Dedifferentiated amniotic fluid mesenchymal stem cell (primary cell): ENCODE results near the gene ASIC1.

Experiments
- DNase-seq: peaks from one replicate; pipeline ENCODE4 v3.0.0-alpha.2; 2016; ENCODE audit errors: extremely low spot score

ASIC1 gene

DNA sequence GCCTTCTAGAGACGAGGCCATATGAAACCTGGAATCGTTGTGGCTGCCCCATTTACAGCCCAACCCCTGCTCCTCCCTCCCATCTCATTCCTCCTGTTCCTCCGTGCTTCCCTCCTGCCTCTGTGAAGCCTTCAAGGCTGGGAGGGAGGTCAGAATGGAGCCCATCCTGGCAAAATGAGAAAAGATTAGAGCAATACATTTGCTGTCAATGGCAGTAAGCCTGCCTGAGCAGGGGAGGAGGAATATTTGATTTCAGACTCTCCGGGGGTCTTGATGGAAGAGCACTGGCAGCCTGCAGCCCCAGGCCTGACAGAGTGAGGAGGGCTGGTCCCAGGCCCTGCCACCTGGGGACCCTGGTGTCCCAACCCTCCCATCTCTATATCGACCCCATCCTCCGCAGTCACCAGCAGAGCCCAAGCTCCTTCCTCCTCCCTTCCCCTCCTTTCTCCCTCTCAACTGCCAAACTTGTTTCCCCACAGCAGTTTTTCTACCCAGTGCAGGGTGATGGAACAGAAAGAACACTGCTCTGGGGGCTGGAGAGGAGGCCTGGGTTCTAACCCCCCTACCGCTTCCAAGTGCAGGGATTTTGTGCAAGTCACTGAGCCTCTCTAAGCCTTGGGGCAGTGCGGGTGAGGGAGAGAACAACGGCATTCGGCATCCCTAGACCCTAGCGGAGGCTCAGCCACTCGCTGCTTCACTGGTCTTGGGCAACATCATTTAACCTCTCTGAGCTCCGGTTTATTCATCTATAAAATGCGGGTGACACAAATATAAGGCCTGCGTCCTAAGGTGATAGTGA lies 16.1 kb upstream of the ASIC1 start:
- no peak for DNase-seq

DNA sequence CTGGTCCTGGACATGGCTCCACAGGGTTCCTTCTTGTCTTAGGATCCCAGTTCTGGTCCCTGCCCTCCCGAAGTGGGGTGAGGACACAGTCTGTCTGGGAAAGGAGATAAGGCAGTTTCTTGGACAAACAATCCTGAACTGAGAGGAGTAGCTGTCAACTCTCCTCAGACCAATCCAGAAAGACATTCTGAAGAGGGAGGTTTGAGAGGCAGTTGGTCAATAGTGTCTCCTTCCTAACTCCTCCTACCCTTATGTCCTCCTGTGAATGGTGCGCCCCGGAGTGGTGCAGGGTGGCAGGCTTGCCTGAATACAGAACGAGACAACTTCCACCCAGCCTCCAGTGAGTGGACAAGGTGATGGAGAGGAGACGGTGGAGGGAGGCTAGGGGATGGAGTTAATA lies 15.4 kb upstream of the ASIC1 start:
- DNase-seq, result peak; percentile 9

DNA sequence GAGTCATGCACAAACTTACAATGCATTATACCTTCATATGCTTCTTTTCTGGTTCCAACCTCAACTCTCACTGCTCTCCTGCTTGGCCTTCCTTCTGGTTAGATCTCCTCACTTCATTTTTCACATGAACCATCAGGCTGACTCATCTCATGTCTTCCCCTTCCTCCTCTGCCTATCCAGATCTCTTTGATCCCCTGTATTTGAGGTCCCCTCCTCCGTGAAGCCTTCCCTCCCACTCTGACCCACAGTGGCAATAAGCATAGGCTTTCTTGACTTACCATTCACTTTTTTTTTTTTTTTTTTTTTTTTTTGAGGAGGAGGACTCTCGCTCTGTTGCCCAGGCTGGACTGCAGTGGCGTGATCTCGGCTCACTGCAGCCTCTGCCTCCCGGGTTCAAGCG lies 14.7 kb upstream of the ASIC1 start:
- no peak for DNase-seq

DNA sequence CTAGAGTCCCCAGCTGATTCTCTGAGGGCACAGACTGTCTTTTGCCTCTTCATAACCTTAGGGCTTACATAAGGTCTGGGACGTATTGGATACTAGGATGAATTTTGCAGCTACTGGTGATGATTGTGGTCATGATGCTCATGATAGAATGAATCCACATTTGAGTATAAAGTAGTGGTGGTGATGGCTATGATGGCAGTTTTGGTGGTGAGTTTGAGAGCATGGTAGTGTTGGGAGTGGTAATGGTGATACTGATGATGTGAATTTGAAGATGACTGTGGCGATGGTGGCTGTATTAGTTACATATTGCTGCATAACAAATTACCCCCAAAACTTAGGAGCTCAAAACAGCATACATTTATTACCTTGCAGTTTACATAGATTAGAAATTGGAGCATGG lies 14.1 kb upstream of the ASIC1 start:
- DNase-seq, result no peak

DNA sequence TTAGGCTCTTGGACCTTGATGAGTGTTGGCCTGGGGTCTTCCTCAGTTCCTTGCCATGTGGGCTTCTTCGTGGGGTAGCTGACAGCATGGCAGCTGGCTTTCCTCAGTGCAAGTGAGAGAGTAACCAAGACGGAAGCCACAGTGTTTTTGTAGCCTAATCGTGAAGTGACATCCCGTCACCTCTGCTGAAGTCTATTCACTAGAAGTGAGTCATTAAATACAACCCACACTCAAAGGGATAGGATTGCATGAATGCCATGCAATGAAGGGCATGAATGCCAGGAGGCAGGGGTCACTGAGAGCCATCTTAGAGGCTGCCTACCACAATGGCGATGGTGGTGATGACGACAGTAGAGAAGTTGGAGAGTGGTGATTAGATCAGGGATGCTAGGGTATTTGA lies 13.5 kb upstream of the ASIC1 start:
- DNase-seq, result no peak

DNA sequence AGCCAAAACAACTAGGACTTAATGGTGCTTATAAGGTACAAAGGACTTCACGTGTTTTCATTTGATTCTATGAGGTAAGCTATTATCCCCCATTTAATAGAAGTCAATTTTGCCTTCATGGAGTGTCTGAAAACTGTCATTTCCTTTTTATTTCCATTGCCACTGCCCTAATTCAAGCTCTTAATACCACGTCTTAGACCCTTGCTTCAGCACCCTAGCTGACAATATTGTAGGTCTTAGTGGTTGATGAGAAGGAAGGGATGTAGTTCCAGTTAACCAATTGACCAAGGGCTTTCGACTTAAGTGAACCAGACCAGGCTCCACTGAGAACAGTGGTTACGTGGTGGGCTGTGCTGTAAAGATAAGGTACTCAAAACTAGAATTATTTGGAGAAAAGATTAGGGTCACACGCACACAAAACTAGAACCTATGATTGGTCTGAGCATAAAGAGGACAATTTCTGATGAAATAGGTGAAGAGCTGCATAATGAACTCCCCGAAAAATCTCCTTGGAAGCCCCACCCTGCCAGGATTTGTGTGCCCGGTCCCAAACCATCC lies 9.6 kb upstream of the ASIC1 start:
- no peak for DNase-seq

DNA sequence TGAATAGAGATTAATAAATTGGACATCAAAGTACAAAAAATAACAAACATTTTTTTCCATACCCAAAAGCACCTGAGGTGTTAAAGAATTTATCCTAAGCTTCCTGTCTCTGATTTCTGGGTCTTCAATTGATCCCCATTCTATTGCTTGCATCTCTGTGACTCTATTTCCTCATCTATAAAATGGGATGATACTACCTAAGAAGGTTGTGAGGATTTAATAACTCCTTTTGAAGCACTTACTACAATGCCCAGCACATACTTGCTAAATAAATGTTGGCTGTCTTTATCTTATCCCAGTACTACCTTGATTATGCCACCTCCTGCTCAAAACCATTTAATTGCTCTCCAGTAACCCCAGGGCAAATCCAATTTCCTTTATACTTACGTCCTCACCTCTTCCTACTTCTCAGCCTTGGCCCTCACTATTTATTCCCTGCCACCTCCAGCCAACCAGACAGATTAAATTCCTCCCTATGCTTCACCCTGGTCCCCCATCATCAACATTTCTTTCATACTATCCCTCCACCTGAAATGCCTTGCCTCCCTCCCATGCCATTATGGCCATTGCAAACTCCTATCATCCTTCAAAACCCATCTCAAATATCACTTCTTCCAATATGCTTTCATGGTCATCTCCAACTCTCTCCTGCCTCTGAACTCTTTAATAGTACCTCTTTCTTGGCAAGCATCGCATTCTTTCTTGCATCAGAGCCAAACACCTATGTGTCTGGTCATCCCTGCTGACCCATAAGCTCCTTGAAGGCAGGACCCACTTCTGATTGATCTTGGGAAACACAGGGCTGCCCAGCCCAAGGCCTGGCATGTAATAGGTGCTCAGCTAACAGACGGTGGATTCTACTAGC lies 7.9 kb upstream of the ASIC1 start:
- DNase-seq, result no peak

DNA sequence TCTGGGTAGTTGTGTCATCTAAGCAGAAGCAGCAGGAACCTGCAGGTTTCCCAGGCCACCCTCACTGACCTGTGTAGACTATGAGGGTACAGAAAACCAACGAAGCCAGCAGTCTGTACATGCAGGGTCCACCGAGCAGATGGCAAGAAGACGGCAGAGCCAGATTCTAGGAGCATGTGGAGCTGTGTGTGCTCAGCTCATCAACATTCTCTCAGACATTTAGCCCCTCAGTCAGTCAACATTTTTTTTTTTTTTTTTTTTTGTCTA lies 7.3 kb upstream of the ASIC1 start:
- no peak for DNase-seq

DNA sequence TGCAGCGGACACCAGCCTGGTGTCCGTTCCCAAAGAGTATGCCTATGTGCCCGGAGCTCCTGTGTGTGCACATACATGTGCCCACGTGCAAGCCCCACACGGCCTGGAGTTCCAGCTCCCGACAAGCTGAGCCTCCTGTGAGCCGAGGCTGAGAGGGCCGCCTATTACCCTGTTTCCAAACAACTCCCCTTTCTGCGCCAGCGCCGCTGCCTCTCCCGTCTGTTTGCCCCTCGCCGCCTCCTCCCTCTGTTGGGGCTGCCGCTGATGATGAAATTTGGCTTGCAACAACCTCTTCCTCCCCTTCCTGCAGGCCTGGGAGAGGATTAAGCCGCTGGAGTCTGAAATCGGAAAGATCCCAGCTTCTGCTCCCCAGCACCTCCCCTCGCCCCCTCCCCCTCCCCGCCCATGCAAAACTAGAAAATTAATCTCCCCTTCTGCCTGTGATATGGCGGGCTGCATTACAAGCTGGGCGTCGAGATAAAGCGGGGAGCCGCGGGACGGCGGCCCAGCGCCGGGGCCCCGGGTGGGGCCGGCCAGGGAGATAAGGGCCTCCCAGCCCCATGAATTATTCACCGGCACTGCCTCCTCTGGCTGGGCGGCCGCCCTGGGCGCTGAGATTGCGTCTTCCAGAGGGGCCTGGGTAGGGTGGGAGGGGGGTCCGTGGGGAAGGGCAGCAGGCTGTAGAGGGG lies 6.8 kb upstream of the ASIC1 start:
- no peak for DNase-seq

DNA sequence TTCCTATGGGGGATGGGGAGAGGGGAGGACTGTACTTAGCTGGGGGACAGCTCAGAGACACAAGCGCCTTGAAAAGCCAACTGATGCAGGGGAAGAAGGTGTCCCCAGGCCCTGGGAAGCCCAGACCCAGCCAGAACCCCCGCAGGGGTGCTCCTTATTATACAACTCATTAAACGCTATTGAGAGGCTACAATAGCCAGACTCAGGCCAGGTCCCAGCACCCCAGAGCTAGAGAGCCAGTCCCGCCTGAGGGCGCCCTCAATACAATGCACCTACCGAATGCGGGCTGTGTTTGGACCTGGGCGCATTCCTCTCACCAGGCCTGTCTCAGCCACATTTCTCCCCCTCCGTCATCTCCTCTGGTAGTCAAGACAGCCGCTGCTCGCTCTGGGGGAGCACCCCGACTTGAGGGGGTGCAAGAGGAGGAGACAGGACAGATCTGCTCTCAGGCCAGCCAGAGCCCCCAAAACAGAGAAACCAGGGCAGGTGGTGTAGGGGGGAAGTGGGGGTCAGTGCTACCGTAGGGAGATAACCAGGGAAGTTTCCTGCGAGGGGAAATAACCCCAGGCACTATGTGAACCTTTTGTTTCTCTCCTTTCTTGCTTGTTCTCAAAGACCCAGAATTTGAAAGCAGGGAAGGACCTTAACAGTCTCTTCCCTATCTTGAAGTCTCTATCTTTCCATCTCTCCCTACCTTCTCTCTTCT lies 6.1 kb upstream of the ASIC1 start:
- no peak for DNase-seq

DNA sequence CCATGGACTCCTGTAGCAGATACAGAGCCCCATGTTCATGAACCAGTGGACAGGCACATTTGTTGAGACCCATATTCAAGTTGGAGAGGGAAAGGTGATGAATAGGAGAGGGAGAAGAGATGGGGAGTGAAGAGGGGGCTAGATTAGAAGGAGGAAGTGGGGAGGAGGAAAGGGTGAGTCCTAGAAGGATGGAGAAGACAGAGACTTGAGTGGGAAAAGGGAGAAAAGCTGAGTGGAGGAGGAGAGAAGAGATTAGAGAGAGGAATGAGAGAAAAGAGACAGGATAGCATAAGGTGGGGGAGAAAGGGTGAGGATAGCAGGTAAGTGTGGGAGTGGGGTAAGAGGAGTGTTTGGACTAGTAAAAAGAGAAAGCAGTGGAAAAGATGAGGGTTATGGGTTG lies 4.9 kb upstream of the ASIC1 start:
- DNase-seq, result no peak

DNA sequence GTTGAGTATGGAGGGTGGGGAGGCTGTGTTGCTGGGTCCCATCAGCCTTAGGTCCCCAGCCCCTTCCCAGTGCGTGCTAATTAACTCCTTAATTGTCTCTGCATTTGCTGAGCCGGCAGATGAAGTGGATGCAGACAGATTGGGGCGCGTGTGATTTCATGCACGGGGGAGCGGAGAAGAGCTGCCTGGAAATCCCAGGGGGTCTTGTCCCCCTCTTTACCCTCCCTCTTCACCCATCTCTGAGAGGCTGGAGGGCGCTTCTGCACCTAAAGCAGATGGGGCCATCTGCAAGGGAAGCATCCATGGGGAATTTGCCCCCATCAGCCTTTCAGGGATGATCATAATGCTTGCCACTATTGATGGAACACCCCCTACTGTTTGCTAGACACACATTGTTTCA lies 4.4 kb upstream of the ASIC1 start:
- no peak for DNase-seq

DNA sequence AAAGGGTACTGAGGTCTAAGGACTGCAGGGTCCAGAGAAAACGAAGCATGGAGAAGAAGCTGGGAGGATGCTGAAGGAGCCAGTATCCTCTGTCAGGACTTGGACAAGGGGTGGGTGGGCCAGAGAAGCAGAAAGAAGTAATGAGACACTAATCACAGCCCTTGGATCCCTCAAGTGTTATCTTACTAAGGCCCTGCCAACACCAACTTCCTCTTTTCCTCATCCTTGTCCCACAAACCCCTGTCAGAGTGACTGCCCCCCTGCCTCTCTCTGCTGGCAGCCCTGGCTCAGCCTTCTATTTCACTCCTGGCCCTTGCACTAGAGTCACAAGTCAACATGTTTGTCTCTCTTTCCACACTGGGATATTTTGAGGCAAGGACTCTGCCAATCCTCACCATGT lies 3.8 kb upstream of the ASIC1 start:
- DNase-seq, result no peak

DNA sequence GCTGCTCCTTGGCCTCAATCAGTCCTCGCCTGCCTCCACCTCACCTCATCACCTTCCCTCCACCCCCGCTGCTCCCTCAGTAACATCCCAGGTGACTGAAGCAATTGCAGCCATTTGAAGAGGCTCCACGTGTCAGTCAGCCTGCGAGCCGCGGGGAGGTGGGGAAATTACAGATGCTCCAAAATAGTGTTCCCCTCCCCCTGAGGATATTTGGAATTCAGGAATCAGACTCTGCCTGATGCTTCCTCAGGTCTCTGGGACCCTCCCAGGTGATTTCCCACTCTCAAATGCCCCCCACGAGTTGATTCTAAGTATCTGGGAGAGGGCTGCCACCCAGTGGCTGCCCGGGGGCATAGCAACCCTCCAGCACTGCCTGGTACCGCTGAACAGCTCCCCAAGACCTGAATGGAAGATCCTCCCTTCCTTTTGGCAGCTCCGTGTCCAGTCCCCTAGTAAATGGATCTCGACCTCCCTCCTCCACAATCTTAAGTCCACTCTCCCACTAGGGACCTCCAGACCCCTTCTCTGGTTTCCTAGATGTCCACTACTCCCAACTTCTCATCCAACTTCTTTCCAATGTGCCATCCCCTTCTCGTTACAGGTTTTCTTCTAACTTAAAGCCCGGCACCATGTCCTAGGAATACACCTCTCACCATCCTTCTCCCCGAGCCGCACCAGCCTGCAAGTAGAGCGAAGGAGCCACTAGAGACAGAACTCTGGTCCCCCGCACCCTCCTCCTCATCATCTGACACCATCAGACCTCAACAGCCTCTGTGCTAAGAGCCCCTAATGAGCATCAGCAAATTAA lies 1.4 kb upstream of the ASIC1 start:
- DNase-seq, result no peak

DNA sequence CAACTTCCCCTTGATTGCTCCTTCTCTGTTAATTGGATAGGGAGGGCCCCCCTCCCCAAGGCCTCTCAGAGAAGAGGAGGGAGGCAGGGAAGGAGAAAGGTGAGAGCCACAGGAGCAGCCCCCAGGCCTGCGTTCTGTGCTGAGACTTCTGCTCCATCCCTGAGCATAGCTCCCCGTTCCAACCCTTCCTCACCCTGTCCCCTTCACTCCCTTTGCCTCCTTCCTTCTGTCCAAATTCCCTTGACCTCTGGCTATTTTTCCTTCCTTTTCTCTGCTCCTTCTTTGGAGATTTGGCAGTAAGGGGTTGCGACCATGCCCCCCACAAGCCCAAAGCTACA lies 788 bp upstream of the ASIC1 start:
- DNase-seq, result no peak

DNA sequence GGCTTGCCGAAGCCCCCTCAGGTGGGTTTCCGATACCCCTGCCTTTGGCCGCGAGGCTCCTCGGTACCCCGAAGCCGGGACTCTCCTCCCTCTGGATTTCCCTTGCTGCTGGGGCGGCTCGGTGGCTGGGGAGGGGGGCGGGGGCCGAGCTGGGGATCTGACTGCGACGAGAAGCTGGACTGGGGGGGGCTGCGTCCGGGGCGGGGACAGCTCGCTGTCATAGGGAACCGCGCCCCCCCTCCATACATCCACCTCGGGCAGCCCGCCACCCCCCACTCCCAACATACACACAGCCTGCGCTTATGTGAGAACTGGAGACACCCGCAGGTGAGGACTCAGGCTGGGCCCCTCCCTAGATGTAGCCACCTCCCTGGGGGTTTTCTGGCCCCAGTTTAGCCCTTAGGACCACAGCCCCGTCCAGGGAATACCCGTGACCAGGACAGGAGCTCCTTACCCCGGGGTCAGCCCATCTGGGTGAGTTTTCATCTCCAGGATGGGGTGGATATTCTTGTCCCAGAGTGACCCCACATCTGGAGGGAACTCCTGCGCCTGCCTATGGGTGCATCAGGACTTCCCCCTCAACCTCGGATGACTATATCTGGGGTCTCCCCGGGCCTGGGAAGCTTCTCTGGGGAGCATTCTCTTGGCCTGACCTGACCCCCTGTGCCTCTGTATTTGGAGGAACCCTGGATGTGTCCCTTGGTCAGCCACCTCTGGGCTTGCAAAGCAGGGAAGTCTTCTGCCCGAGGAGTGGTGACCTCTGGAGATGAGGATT lies 687 bp downstream of the ASIC1 start:
- no peak for DNase-seq

DNA sequence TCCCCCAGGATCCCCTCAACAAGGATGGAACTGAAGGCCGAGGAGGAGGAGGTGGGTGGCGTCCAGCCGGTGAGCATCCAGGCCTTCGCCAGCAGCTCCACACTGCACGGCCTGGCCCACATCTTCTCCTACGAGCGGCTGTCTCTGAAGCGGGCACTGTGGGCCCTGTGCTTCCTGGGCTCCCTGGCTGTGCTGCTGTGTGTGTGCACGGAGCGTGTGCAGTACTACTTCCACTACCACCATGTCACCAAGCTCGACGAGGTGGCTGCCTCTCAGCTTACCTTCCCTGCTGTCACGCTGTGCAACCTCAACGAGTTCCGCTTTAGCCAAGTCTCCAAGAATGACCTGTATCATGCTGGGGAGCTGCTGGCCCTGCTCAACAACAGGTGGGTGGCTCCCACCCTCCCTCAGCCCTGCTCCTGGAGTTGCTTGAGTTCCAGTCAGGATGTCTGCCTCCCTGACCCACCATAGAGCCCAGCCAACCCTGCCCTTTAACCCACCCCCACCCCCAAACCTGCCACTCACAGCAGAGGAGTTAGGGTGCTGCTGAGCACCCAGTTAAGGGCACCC lies 1.4 kb downstream of the ASIC1 start:
- DNase-seq, result no peak

DNA sequence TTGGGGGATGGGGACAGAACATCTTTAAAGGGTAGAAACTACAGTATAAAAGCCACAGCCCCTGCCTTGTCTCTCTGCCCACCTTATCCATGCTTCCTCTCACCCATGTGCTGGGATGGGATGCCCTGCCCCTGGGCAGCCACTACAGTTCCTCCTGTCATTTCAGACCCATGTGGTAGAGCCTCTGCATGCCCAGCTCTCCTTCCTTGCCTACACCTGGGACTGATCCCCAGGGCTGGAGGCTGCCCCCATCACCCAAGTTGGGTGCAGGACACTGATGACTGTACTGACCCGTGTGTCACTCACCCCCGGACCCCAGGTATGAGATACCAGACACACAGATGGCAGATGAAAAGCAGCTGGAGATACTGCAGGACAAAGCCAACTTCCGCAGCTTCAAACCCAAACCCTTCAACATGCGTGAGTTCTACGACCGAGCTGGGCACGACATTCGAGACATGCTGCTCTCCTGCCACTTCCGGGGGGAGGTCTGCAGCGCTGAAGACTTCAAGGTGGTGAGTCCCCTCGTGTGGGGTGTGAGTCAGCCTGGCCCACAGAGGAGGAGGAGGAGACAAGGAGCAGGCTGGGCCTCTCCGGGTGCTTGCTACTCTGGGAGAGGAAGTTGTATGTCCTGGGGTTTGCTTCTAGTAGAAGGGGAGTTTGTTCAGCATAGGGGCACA lies 2.2 kb downstream of the ASIC1 start:
- DNase-seq, result no peak

DNA sequence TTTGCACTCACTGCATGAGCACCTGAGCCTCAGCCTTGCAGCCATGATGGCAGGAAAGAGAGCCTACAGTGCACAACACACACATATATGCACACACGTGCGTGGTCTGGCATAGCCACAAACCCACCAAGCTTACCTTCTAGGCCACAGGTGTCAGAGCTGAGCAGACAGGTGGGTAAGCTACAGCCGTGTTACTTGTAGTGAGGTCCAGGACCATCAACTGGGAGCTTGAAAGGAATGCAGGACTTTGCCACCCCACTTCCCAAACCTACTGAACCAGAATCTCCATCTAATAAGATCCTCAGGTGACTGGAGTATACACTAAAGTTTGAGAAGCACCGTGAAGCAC lies 2.7 kb downstream of the ASIC1 start:
- DNase-seq, result no peak

DNA sequence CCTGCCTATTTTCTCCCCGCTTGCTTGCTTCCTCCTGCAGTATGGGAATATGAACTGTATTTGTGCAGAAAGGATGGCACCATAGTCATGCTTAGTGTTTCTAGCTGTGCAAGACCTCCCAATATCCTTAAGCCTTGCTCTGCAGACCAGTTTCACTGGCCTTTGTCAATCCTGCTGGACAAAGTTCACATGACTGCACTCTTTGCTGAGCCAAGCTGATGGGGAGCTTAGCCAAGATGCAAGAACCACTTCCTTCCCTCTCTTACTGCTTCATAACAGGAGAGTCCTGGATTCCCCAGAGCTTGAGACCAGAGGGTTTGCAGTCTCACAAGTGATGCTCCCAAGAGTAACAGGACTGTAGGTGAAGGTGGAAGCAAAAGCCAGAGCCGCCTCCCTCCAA lies 3.8 kb downstream of the ASIC1 start:
- no peak for DNase-seq
